Large intestine (tissue), 3 donors: ENCODE data around the gene MAEA. TPM values are rescaled to one million over a fixed set of nuclear protein-coding genes. Genes with fewer than 3 reads are reported as not detected.

ENCODE experiments used
- DNase-seq, 2 donors: peaks; one replicate each; pipeline versions ENCODE4 v3.0.0 to v3.0.0-alpha.2; 2013
- H3K27ac ChIP-seq: one replicate; pipeline ENCODE4 v1.5.1; 2013; ENCODE audit warnings: low read length
- H3K27me3 ChIP-seq: 2 replicates; pipeline ENCODE4 v1.6.1; 2013; ENCODE audit warnings: low read length; ENCODE audit not compliant: control insufficient read depth, insufficient read depth
- H3K36me3 ChIP-seq: 2 replicates; pipeline ENCODE4 v1.6.1; 2013; ENCODE audit warnings: low read length; ENCODE audit not compliant: control insufficient read depth, insufficient read depth
- H3K4me1 ChIP-seq: one replicate; pipeline ENCODE4 v1.6.1; 2013; ENCODE audit warnings: low read length; ENCODE audit not compliant: control insufficient read depth, insufficient read depth
- H3K4me3 ChIP-seq: one replicate; pipeline ENCODE4 v1.5.1; 2013; ENCODE audit warnings: low read length
- H3K9me3 ChIP-seq: one replicate; pipeline ENCODE4 v1.6.1; 2013; ENCODE audit warnings: mild to moderate bottlenecking, low read depth, low read length, moderate library complexity; ENCODE audit not compliant: control insufficient read depth
- WGBS: methylation state at CpG from one replicate; pipeline ENCODE4 v1.1.5; 2013; ENCODE audit warnings: low lambda C conversion rate; ENCODE audit not compliant: insufficient coverage; 5-methylcytosine and 5-hydroxymethylcytosine counted together
- polyA plus RNA-seq: library from polyadenylated mRNA; unstranded; fragments of 120-200 nt; gene quantifications from one replicate; pipeline ENCODE4 v1.2.1, GENCODE V29; 2013

MAEA gene
- polyA plus RNA-seq, 1 donor = 51.2 TPM

GRCh38 chr4:1260418-1261106 lies 29.1 kb upstream of the MAEA start:
- Histone ChIP-seq H3K27me3 (no peaks in the 10 kb centered on the region), H3K4me3 (no peak overlapping the region), H3K27ac (no peak overlapping the region), H3K9me3 (peaks cover 14% of the 10 kb centered on the region), H3K36me3 (no peaks in the 10 kb centered on the region), H3K4me1 (no peaks in the 10 kb centered on the region)
- 100% methylated on average over 1 of the region's 24 CpGs for WGBS
- DNase-seq = no peak

GRCh38 chr4:1261107-1261928 lies 28.4 kb upstream of the MAEA start:
- WGBS = 100% methylated on average over 1 of the region's 21 CpGs
- no peak for DNase-seq

GRCh38 chr4:1264942-1265341 lies 24.7 kb upstream of the MAEA start:
- no peaks in the 10 kb centered on the region for H3K4me1 ChIP-seq
- H3K27ac ChIP-seq = no peak overlapping the region
- no peaks in the 10 kb centered on the region for H3K27me3 ChIP-seq
- H3K4me3 ChIP-seq = no peak overlapping the region
- DNase-seq = no peak
- peaks cover 8% of the 10 kb centered on the region for H3K9me3 ChIP-seq
- no CpG with 5 or more reads among the region's 3 CpGs for WGBS
- H3K36me3 ChIP-seq = no peaks in the 10 kb centered on the region

More at GRCh38 chr4:1261107-1261928, 28.4 kb upstream of the MAEA start:
- Histone ChIP-seq H3K4me3 (no peak overlapping the region), H3K4me1 (no peaks in the 10 kb centered on the region), H3K9me3 (peaks cover 12% of the 10 kb centered on the region), H3K36me3 (no peaks in the 10 kb centered on the region), H3K27me3 (no peaks in the 10 kb centered on the region), H3K27ac (no peak overlapping the region)

GRCh38 chr4:1265351-1265750 lies 24.3 kb upstream of the MAEA start:
- Histone ChIP-seq H3K4me3 (no peak overlapping the region), H3K36me3 (no peaks in the 10 kb centered on the region), H3K9me3 (peaks cover 8% of the 10 kb centered on the region), H3K27ac (no peak overlapping the region), H3K27me3 (no peaks in the 10 kb centered on the region), H3K4me1 (no peaks in the 10 kb centered on the region)
- no CpG with 5 or more reads among the region's 11 CpGs for WGBS
- no peak for DNase-seq

- WGBS = 87% methylated on average over 3 of the region's 9 CpGs
- H3K27ac ChIP-seq = no peak overlapping the region
- H3K27me3 ChIP-seq = no peaks in the 10 kb centered on the region
- H3K4me1 ChIP-seq = no peaks in the 10 kb centered on the region
- H3K36me3 ChIP-seq = no peaks in the 10 kb centered on the region
- peaks cover 5% of the 10 kb centered on the region for H3K9me3 ChIP-seq
- H3K4me3 ChIP-seq = no peak overlapping the region
- DNase-seq = no peak
Measured at GRCh38 chr4:1266881-1267763, 22.6 kb upstream of the MAEA start.

- no peaks in the 10 kb centered on the region for H3K4me1 ChIP-seq
- no peak overlapping the region for H3K27ac ChIP-seq
- no peak overlapping the region for H3K4me3 ChIP-seq
- DNase-seq = no peak
- H3K9me3 ChIP-seq = peaks cover 5% of the 10 kb centered on the region
- no peaks in the 10 kb centered on the region for H3K36me3 ChIP-seq
- H3K27me3 ChIP-seq = no peaks in the 10 kb centered on the region
Measured at GRCh38 chr4:1269209-1269608, 20.5 kb upstream of the MAEA start.

GRCh38 chr4:1271686-1272085 lies 18.0 kb upstream of the MAEA start:
- Histone ChIP-seq H3K27me3 (no peaks in the 10 kb centered on the region), H3K4me1 (no peaks in the 10 kb centered on the region), H3K27ac (no peak overlapping the region), H3K4me3 (no peak overlapping the region), H3K36me3 (no peaks in the 10 kb centered on the region), H3K9me3 (peaks cover 3% of the 10 kb centered on the region)
- no CpG with 5 or more reads among the region's 5 CpGs for WGBS
- DNase-seq = no peak

GRCh38 chr4:1274871-1275270 lies 14.8 kb upstream of the MAEA start:
- Histone ChIP-seq H3K4me3 (no peak overlapping the region), H3K27me3 (no peaks in the 10 kb centered on the region), H3K9me3 (peaks cover 3% of the 10 kb centered on the region), H3K4me1 (no peaks in the 10 kb centered on the region), H3K36me3 (no peaks in the 10 kb centered on the region), H3K27ac (no peak overlapping the region)
- no peak for DNase-seq
- WGBS = 80% methylated on average over 6 of the region's 9 CpGs

GRCh38 chr4:1276984-1277383 lies 12.7 kb upstream of the MAEA start:
- Histone ChIP-seq H3K4me1 (no peaks in the 10 kb centered on the region), H3K27me3 (no peaks in the 10 kb centered on the region), H3K36me3 (no peaks in the 10 kb centered on the region), H3K9me3 (peaks cover 1% of the 10 kb centered on the region), H3K4me3 (no peak overlapping the region), H3K27ac (no peak overlapping the region)
- no peak for DNase-seq
- WGBS = no CpG with 5 or more reads among the region's 2 CpGs
